HT1080 (cell line): ENCODE results near the gene RTN4R. TPM values are rescaled to one million over a fixed set of nuclear protein-coding genes. Genes with fewer than 3 reads are reported as not detected.

ENCODE experiments used
- DNase-seq: peaks from one replicate; pipeline ENCODE4 v3.0.0-alpha.2; 2015; ENCODE audit warnings: low read depth
- total RNA-seq: library from RNA; depleted of rRNA; stranded (reverse); fragments of >200 nt; shearing (Covaris generic); gene quantifications from 2 replicates; pipeline ENCODE4 v1.2.3, GENCODE V29; 2014

Gene RTN4R
- total RNA-seq, 1 experiment from 2014 or later = 4.9 TPM

DNA sequence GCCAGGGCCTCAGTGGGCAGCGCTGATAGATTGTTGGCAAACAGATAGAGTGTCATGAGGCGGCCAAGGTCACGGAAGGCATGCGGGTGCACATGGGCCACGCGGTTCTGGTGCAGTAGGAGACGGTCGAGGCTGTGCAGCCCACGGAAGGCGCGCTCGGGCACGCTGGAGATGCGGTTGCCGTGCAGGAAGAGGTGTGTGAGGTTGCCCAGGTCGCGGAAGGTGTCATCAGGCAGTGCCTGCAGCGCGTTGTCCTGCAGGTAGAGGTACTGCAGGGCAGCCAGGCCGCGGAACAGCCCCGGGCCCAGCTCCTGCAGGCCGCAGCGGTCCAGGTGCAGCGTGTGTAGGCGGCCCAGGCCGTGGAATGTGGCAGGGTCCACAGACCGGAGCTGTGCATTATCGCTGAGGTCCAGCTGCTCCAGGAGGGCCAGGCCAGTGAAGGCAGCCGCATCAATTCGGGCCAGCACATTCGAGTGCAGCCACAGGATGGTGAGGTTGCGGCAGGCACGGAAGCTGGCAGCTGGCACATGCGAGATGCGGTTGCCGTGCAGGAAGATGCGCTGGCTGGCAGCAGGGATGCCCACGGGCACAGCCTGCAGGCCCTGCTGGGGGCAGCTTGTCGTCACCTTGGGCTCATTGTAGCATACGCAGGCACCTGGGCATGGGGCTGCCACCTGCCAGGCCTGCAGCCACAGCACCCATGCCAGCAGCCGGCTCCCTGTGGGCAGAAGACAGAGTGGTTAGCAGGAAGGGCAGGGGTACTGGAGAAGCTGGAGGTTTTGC is 25.5 kb downstream of the RTN4R start:
- no peak for DNase-seq

- no peak for DNase-seq
Measured at GRCh38 chr22:20241579-20242392, 26.3 kb downstream of the RTN4R start.

- DNase-seq = no peak
Measured at GRCh38 chr22:20240900-20241299, 27.2 kb downstream of the RTN4R start.

DNA sequence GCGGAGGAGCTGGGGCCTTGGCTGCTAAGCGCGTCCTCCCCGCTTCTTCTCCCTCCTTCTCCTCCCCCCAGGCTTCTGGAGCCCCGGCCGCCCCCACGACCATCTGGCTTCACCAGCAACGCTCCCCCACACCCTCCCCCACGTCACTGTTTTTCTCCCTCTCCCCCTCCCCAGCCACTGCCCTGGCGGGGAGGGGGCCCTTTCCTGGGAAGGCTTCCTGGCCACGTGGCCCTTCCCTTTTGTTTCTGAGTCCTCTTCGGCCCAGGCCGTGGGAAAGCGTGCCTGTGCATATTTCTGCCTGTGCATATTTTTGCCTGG is 27.7 kb downstream of the RTN4R start:
- DNase-seq = no peak

DNA sequence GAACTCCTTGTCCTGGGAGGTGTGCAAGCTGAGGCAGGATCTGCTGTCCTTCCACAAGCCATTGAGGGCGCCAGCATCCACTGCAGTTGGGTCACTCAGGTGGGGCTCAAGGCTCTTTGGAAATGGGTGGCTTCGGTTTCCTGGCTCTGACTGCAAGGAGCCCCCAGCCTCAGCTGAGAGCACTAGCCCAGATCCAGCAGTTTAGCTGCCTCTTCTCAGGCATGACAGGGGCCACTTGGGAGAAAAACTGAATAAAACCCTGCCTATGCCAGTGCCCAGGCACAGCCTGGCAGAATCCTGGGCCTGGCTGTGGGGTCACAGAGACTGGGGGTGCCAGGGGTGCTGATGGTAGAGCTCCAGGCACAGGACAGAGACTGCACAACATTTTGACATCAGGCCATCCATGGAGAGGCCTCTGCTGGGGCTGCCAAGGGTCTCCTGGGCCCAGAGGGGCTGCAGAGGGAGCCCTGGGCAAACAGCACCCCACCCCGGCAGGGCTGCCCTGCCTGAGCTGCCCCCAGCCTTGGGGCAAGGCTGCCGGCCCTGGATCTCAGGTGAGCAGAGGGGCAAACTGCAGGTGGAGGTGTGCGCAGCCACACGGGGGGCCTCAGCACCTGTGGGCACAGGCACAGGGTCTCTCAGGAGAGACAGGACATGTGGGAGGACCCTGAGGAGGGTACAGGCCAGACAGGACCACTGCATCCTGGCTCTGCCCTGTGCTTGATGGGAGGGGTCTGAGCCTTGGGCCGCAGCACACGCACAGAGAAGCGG is 28.3 kb downstream of the RTN4R start:
- DNase-seq = no peak

DNA sequence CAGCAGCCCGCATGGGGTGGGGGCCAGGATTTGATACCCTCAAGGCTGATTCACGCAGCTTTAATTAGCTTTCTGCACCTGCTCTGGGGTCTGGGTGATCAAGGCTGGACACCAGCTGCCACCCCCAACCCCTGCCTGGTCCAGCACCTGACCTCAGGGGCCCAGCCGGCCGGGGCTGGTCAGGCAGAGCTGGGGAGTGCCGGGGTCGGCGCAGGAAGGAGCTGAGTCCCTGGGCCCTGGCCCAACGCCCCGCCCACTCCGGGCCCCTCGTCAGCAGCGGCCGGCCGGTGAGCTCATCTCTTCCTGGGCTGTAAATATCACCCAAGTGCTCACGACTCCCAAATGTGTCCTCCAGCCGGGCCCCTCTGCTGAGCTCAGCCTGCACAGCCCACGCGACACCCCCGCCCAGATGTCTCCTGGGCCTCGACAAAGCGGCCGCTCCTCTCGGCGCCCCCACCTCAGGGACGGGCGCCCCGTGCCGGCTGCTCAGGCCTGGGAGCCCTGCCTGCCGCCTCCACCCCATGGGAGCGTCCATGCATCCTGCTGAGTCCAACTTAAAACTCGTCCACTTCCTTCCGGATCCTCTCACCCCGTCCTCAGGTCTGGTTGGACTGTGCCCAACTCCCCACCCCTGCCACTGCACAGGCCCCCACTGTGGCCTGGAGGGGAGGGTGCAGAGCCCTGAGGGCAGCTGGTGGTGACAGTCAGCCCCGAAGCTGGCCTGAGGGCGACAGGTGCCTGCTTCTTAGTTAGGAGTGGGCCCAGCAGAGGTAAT is 29.0 kb downstream of the RTN4R start:
- DNase-seq = peak; percentile 8

- peak; percentile 53 for DNase-seq
Measured at GRCh38 chr22:20238536-20238900, 29.6 kb downstream of the RTN4R start.

DNA sequence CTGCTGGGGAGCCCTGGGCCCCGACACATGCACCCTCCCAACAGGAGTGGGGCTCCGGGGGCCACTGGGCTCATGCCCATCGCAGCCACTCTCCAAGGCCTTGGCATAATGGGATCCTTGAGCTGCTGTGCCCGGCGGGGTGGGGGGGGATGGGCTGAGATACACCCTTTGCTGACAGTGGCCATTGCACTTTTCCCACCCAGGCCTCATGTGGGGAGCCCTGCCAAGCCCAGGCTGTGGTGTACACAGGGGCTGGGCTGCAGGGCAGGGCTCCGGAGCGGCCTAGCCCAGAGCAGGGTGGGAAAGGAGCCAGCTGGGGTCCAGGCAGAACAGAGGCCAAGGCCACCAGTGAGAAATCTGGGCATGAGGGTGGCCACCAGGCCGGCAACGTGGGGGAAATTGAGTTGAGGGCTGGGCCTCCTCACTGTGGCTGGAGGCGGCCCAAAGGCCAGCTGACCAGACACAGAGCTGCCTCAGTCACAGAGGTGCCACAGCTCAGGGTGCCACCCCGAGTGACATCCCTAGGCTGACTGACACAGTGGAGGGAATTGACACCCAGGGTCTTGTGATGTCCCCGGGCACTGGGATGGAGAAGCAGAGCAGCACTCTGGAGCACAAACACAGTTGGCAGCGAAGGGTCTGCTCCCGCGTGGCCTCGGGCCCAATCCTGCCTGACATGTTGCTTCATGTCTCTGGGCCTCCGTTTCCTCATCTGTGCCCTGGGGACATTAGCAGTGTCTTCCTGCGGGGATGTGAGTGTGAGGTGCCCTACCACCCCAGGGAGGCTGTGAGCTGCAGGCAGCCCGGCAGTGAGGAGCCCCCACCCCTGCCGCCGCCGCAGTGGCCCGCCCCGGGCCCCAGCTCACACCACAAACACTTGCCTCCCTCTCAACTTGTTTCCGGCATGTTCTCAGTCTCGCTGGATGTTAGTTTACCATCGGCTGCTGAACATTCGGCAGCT is 30.4 kb downstream of the RTN4R start:
- no peak for DNase-seq

- no peak for DNase-seq
Measured at GRCh38 chr22:20236052-20236717, 31.9 kb downstream of the RTN4R start.

- no peak for DNase-seq
Measured at GRCh38 chr22:20235389-20235991, 32.6 kb downstream of the RTN4R start.

- DNase-seq = no peak
Measured at GRCh38 chr22:20234760-20235388, 33.2 kb downstream of the RTN4R start.

DNA sequence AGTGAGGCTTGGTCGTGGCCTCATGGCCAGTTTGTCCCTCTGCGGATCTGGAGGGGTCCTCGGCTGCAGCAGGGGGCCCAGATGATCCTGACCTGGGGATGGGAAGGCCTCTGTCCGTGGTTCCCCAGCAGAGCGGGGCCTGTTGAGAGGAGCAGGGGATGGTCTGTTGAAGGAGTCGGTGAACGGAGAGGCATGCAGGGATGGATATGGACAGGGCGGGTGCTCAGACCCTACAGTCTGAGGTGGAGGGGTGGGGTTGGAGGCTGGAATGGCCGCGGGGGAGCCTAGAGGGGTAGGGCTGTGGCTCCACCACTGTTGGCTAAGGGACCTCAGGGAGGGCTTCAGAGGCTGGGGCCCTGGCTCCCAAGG is 33.8 kb downstream of the RTN4R start:
- DNase-seq = no peak

GRCh38 chr22:20233351-20234313 is 34.5 kb downstream of the RTN4R start:
- DNase-seq = no peak

- no peak for DNase-seq
Measured at GRCh38 chr22:20232781-20233180, 35.3 kb downstream of the RTN4R start.

DNA sequence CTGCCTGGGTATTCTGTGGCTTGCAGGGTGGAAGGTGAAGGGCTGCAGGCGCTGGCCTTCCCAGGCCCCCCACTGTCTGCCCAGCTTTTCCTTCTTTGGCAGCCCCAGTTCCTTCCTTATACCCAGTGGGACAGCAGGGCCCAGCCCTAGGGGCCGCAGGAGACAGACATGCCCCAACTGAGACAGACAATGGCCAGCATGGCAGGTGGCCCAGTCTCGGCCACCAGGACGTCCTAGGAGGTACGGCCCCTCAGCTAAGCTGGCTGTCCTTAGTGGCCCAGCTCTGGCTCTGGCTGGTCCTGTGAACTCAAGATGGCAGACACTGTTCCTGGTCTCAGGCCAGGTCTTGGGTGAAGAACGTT is 35.9 kb downstream of the RTN4R start:
- no peak for DNase-seq

DNA sequence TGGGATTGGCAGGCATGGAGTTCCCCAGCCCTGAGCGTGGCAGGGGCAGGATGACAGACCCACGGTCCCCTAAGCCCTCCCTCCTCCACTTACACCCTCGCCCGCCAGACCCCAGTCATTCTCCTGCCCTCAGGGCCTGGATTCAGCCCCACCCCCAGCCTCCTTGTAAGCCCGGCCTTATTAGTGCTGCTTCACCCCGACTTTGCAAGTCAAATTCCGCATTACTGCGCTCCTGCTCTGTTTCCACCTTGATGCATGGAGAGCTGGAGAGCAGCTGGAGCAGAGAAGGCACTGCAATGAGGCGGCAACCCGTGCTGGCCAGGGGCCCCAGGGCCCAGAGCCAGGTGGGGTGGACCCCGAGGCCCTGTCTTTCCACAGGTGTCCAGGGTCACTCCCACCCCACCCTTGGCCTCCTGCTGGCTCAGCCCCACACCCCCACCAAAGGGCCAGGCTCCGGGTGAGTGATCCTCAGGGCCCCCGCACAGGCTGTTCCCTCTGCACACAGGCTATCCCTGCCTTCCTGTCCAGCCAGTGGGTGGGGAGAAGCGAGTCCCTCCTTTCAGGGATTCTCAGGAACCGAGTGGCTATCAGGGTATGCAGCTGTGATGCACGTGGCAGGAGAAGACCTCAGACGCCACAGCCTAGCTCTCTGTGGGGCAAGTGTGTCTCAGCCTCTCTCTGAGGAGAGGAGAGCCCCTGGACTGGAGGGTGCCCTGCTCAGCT is 36.4 kb downstream of the RTN4R start:
- no peak for DNase-seq
